ENCODE results near the gene TTC7B. TPM values are rescaled to one million over a fixed set of nuclear protein-coding genes. Genes with fewer than 3 reads are reported as not detected.
A peak's percentile ranks its signal among the peaks of the same experiment; 100 is the strongest.

The TTC7B gene
- total RNA-seq, 1 donor from 2014 or later: 10.6 TPM

- no peak for FAIRE-seq
- no peak for DNase-seq (ENCODE audit: low spot score in 2 of 2)
Measured at GRCh38 chr14:90523544-90523943, 292.7 kb downstream of the TTC7B start.

DNA sequence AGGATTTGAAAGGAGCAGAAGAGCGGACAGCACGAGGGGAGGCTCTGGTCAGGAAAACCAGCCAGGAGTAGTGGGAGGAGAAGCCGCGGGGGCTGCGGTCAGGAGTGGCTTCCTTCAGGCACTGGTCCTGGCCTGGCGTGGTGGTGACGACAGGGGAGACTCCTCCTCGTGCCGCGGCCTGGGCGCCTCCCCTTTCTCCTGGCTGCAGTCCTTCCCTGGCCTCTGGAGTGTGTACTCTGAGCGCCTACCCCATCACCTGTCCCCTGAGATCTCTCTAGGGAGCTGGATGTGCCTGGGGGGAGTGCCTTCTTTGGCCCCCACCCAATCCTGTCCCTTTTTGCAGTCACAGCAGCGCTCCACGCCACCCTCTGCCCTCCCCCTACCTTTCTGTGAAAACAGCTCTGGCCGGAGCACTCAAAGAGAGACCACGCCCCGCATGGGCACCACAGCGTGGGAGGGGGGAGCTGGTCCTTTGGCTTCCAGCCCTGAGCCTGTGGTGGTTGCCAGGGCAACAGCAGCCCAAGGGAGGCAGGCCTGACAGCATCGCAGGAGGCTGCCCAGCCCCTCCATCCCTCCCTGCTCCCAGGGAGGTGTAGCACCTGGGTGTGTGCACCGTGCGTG is 293.5 kb downstream of the TTC7B start:
- DNase-seq (ENCODE audit: low spot score in 2 of 2) (no peak), FAIRE-seq (no peak)

DNA sequence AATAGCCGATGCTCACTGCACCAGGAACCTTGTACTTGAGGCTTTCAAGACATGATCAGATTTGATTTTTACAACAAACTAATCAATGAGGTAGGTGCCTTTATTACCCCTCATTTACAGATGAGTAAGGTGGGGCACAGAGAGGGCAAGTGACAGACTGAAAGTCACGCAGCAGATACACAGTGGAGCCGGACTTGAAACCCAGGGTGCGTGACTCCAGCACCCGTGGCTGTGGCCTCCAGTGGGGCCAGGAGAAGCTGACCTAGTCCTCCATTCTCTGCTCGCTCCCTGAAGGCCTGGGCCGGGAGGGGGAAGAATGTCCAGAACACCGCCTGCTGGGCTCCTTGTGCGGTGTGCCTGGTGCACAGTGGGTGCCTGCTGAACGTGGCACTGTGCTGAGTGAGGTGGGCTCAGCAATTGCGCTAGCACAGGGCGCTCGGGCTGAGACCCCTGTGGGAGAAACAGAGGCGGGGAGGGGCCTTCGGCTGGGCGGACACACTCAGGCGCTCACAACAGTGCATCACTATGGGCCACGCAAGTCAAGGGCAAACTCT is 294.2 kb downstream of the TTC7B start:
- DNase-seq (ENCODE audit: low spot score in 2 of 2): no peak

DNA sequence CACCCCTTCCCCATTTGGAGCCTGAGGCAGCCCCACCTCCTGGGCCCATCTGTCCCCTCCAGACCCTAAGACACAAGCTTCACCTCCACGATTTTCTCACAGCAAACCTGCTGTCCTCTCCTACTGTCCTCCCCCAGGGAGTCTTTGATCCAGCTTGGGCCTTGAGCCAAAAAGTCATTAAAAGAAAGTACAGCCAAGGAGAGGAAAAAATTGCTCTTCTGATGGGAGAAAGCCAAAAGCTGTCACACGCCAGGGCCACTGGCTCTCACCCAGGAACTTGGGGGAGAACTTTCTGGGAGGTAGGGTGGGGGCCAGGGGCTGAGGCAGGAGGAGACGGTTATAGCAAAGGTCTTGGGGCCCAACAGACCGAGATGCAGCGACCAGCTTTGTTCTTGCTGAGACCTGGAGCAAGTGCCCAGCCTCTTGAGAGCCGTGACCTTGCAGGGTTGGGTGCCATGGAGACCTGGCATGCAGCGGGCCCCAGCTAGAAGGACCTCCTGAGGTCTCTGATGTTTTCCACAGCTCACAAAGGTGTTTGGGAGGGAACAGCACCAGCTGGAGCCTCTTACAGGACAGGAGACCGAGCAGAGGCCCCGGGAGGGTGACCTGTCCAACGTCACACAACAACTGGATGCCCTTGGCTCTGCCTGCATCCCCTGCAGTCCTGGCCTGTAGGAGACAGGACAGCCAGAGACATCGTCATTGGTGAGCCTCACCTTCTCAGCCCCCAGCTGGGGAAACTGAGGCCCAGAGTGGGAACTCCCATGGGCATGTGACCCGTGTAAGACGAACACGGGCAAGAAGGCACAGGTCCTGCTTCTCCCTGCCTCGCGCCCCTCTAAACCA is 294.9 kb downstream of the TTC7B start:
- FAIRE-seq (no peak), DNase-seq (ENCODE audit: low spot score in 2 of 2) (no peak)

More for the DNA sequence above, 294.2 kb downstream of the TTC7B start:
- FAIRE-seq: no peak

GRCh38 chr14:90520326-90520725 is 295.9 kb downstream of the TTC7B start:
- FAIRE-seq (no peak), DNase-seq (ENCODE audit: low spot score in 2 of 2) (no peak)

DNA sequence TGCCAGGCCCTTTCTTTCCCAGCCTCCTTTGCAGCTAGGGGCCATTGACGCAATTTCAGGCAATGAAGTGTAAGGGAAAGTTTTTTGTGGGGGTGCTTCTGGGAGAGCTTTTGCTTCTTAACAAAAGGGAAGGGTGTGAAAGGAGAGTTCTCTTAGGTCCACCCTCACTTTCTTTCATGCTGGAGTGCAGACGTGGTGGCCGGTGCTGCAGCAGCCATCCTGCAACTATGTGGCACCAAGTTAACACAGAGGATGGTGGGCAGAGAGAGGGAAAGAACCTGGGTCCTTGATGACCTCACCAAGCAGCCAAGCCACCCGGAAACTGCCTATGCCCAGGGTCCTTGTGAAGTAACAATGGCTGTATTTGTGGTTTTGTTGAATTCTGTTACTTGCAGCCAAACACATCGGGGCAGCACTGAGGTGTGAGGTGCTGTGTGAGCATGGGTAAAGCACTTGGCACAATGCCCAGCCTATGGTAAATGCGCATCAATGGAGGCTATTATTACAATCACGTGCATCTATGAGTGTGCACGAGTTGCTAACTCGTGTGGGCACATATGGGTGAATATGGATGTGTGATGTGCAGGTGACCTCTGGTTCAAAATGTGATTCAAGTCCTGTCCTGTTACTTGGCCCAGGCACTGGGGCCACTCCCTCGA is 296.8 kb downstream of the TTC7B start:
- FAIRE-seq (no peak), DNase-seq (ENCODE audit: low spot score in 2 of 2) (no peak)

- DNase-seq (ENCODE audit: low spot score in 2 of 2): no peak
- no peak for FAIRE-seq
Measured at GRCh38 chr14:90518941-90519256, 297.3 kb downstream of the TTC7B start.

DNA sequence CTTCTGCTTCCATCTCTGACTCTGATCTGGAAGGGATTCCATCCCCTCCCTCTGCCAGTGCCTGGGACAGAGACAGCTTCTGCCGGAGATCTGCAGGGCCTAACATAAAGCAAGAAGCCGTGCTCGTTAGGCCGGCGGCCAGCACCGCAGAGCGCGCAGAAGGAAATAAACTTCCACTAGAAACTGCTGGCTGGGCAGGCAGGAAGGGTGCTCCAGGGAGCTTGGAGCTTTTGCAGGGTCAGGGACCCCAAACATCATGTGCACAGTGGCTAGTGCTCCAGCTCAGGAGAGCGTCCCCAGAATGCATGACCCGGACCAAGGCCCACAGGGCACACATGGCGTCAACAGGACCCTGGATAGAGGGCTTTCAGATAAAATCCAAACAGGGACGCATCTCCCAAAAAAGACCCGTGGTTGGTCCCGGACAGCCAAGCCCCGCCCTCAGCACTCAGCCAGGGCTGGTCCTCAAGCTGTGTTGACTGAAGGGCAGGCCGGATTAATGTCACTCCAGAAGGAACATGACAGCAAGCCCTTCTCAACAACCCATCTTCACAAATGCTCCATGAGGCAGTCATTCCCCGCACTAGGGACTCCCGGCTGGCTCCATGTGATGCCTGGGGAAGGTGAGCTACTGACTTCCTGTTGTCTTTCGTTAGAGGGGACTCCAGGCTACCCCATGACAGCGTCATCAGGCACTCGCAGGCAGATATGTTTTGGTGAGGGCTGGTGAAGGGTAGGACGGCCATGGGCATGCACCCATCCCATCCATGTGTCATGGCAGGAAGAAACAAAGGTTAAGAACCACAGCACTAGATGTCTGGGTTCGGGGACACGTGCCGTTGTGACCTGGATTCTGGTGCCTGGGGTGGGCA is 297.9 kb downstream of the TTC7B start:
- FAIRE-seq: no peak

DNA sequence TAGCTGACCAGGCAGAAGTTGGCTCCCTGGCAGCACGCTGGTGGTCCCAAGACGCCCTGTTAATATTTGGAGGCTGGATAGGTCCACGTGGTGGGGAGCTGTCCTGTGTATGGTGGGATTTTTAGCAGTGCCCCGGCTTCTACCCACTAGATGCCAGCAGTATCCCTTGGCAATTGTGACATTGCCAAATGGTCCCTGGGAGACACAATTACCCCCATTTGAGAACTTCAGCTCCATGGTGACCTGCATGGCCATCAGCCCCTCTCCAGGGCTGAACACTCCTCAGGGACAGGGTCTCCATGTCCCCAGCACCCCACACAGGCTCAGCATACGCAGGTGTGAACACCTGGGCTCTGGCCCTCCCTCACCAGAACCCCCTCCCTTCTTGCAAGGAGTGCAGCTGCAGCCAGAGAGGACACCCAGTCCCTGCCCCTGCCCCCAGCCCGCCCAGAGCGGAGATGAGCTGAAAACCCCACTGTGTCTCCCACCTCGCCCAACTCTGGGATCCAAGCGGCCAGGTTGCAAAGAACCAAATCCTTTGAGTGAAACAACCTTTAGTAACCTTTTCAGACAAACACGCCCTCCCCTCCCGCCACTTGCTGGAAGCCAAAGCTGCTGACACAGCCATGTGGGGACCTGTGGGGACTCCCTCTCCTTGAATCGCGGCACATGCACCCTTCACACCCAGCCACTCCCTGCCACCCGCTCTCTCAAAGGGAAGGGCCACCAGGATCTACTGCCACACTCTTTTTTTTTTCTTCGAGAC is 299.0 kb downstream of the TTC7B start:
- FAIRE-seq: no peak
- DNase-seq (ENCODE audit: low spot score in 2 of 2): no peak

More for the DNA sequence above, 297.9 kb downstream of the TTC7B start:
- no peak for DNase-seq (ENCODE audit: low spot score in 2 of 2)

GRCh38 chr14:90514566-90514965 is 301.7 kb downstream of the TTC7B start:
- DNase-seq (ENCODE audit: low spot score in 2 of 2): no peak
- FAIRE-seq: no peak

GRCh38 chr14:90514015-90514398 is 302.2 kb downstream of the TTC7B start:
- no peak for DNase-seq (ENCODE audit: low spot score in 2 of 2)
- no peak for FAIRE-seq

- DNase-seq (ENCODE audit: low spot score in 2 of 2): peak; percentile 82 to 85
- FAIRE-seq: peak; percentile 31
Measured at GRCh38 chr14:90513161-90514014, 302.8 kb downstream of the TTC7B start.

DNA sequence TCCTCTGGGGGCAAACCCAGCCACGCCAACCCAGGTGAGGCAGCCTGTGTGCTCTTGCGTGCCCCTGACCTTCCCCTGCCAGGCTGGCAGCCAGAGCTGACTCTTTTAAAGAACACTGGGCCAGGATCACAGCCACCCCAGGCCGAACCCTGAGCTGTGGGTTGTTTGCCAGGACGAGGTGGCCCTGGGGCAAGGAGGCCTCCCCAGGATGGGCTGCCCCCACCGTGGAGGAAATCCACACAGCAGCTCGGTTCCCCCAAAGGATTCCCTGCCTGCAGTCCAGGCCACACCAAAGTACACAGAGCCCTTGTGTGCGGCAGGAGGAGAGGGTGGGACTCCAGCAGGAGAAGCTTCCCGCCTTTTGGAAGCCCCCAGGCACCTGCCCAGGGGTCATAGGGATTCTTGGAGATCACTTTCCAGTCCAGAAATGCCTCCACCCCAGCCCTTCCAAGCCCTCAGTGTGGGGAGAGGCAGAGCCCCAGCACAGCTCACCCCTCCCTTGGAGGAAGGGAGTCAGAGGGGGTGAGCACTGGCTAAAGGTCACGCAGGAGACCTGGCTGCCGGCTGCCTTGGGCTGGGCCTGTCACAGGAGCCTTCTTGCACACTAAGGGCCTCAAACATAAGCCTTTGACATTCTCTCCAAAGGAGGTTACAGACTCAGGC is 303.8 kb downstream of the TTC7B start:
- FAIRE-seq: no peak
- no peak for DNase-seq (ENCODE audit: low spot score in 2 of 2)

DNA sequence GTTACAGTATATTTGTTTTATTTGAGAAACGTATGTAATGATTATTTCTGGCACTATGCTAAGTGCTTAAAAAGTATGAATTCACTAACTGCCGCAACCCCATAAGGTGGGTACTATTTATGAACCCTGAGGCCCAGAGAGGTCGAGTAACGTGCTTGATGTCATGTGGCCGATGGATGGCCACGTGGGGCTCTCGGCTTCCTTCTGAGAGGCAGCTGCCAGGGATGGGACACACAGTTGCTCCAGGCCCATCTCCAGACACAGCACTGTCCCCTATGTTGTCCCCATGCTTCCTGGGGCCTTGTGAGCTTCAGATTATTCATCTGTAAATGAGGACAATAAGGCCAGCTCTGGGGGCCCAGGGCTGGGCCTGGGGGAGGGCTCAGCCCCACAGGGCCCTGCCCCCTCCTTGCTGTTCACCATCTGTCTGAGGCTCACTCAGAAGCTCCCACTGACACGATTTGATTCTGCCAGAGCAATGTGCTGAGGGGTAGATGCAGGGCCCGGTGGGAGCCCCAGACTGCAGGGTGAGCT is 304.4 kb downstream of the TTC7B start:
- no peak for FAIRE-seq
- no peak for DNase-seq (ENCODE audit: low spot score in 2 of 2)

- DNase-seq (ENCODE audit: low spot score in 2 of 2): no peak
Measured at GRCh38 chr14:90511252-90511651, 305.0 kb downstream of the TTC7B start.

DNA sequence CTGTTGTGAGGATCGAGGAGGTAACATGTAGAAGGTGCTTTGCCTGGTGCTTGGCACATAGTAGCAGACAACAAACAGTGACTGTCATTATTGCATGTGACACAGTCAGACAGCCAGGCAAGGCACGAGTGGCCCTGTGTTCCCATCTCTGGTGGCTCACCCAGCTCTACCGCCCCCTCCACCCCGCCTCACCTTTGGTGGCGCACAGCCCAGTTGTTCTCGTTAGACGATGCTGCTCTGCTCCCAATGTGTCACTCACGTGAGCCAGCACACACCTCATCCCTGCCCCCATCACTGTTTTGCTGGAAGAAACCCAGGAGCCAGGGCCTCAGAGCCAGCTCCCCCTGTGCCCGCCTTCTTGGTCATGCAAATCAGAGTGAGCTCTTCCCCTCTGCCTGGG is 306.1 kb downstream of the TTC7B start:
- FAIRE-seq (no peak), DNase-seq (ENCODE audit: low spot score in 2 of 2) (no peak)

More at GRCh38 chr14:90511252-90511651, 305.0 kb downstream of the TTC7B start:
- FAIRE-seq: no peak

- no peak for DNase-seq (ENCODE audit: low spot score in 2 of 2)
- FAIRE-seq: no peak
Measured at GRCh38 chr14:90509403-90509802, 306.8 kb downstream of the TTC7B start.

Measured in frontal cortex (tissue), 4 donors.